GM19193 (cell line): ENCODE measurements around the gene DENND11.

Source experiments
- POLR2A ChIP-seq: IDR thresholded peaks from 4 replicates; pipeline ENCODE4 v1.6.1; 2011; ENCODE audit not compliant: insufficient read depth, insufficient read length; ENCODE audit errors: extremely low read depth

Gene DENND11

DNA sequence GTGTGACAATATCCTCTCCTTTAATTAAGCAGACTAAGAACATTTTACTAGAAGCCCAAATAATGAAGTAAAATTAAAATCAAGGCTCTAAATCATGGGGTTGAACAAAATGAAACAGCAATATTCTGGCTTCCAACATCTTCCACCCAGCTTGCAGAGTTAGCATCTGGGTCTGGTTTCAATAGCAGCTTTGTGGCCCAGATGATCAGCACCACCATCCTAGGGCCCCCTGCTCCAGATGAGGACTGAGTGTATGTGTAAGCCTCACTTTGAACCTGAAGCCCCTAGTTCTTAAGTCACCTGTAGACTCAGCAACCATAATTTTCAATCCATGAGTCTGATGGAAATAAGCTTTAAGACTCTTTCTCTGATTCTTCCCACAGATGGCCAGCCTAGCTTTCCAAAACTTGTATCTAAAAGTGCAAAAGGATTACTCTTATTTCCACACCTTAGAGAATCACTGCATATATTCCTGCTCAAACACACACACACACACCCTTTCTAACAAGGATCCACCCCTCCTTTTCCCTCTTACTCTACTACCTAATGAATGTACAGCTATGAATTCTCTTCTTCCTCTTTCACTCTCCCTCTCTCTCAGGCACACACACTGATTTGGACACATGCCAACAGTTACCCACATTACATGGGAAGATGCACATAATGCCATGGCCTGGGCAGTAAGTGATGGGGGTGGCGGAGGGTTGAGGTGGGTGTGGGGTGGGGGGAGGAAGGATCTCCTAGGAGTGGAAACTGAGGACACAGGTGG is 3.5 kb downstream of the DENND11 start:
- no peak for TF ChIP-seq POLR2A

DNA sequence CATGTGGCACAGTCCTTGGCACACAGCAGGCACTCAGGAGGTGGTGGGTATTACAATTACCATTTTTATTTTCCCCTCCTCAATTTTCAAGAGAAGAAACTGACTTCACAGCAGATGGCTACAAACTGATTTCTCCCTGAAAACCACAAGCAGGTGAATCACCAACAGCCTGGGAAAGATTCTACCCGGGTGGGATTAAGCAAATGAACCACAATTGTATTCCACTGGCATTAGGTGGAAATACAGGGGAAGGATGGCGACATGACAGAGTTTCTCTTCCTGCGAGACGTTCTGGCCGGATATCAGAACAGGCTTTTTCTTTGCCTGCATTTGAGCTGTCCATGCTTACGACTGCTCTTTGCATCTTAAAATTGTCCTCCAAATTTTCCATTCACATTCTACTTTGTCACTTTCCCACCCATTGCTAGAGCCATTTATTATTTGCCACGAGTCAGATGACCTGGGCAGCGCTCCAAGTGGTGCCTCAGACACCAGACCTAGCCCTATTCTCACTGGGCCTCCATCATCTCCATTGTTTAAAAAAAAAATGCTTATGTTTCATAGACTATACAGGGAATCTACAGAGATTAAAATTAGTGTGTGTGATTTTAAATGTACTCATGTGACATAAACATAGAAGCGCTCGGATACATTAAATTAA is 4.6 kb downstream of the DENND11 start:
- TF ChIP-seq POLR2A, result no peak

- no peak for TF ChIP-seq POLR2A
These were observed 5.6 kb downstream of the DENND11 start for GRCh38 chr7:141696348-141696747.

- no peak for TF ChIP-seq POLR2A
These were observed 6.1 kb downstream of the DENND11 start for GRCh38 chr7:141695803-141696289.

DNA sequence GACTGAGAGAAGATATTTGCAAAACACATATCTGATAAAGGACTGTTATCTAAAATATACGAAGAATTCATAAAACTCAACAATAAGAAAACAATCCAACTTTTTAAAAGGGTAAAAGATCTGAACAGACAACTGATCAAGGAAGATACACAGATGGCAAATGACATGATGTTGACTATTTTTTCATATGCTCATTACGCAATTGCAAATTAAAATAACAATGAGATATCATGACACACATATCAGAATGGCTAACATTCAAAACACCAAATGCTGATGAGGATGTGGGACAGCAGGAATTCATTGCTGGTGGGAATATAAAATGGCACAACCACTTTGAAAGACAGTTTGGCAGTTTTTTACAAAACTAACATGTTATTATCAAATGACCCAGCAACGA is 8.9 kb downstream of the DENND11 start:
- no peak for TF ChIP-seq POLR2A

DNA sequence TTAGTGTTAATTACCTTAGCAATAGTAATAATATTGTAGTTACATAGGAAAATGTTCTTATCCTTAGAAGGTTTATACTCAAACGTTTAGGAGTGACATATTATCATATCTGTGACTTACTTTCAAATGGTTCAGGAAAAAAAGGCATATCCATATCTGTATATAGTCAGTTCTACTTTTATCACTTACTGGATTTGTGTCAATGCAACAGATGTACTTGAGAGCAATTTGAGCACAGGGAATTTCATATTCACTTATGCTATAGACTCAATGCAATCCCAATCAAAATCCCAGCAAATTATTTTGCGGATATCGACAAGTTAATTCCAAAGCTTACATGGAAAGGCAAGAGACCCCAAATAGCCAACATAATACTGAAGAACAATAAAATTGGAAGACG is 10.0 kb downstream of the DENND11 start:
- no peak for TF ChIP-seq POLR2A

DNA sequence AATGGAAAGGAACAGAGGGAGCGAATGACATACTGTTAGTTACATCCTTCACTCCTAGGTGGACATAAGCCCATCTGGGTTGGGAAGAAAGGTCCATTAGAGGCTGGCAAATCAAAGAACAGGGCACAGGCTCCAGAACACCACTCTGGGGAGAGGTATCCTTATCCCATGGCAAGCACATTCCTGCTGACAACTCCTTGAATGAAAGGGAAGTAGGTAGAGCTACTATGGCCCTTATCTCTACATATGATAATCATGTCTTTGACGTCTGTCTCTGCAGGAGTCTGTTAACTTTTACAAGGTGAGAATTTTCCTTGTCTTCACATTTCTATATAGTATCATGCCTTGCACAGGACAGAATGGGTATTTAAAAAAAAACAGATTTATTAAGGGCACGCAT is 10.4 kb downstream of the DENND11 start:
- no peak for TF ChIP-seq POLR2A

- TF ChIP-seq POLR2A, result no peak
These were observed 13.9 kb downstream of the DENND11 start for GRCh38 chr7:141688043-141688442.

DNA sequence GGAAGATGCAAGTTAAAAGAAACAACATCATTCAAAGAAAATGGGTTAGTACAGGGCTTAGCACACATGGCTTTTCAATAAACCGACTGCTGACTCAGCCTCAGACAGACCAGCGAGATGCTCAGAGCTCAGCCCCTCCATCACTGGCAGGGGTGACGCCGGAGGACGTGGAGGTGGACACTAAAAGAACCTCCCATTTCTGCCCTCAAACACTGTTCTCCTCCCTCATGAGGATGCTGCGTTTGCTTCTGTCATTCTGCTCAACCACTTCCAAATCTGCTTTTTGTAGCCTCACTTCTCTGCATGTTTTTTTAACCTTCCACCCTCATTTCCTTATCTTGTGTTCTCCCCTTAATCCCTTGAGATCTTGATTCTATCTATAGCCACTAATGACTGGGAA is 15.3 kb downstream of the DENND11 start:
- no peak for TF ChIP-seq POLR2A

GRCh38 chr7:141686074-141686473 is 15.9 kb downstream of the DENND11 start:
- no peak for TF ChIP-seq POLR2A

DNA sequence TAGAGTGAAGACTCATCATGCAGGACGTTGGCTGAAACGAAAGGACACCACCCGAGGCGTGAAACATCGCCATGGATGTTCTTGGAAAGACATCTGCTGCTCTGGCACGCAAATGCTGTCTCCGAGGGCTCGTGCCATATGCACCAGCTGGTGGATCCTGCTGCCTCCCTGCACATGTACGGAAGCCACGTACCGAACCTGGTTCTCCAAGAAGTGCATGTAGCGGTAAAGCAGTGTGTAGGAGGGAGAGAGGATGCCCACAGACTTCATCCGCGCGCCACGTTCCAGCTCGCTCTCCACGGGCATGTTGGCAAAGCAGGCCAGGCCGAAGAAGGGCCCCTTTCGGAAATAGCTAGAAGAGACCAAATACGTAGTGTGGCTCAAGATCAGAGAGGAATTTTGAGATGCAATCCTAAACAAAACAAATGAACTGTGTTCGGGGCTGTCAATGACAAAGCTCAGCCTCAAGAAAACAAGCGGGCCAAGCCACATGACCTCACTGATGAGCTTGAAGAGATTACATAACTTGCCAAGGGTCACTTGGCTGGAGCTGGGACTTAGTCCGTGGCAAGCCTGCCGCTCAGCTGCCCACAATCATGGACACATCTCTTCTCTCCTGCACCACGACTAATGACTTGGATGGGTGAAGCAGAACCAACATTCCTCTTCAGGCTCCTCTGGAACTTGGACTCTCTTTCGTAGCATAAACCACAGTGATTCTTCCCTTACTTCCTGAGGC is 16.5 kb downstream of the DENND11 start:
- TF ChIP-seq POLR2A, result no peak

DNA sequence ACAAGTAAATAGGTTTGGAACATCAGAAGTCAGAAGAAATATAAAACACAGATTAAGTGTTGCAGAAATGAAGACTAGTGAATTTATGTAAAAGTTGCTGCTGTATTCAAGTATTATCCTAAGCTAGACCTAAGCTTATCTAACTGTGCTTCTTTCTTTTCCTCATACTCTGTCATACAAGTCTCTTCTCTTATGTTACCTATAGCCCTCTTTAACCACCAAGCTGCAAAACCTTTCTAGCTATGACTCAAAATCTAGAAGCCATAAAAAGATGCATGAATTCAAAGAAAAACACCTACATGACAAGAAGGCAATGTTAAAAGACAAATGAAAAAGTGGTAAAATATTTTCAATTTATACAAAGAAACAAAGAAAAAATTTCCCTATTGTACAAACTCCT is 23.0 kb downstream of the DENND11 start:
- TF ChIP-seq POLR2A, result no peak

GRCh38 chr7:141676618-141677017 is 25.3 kb downstream of the DENND11 start:
- no peak for TF ChIP-seq POLR2A

DNA sequence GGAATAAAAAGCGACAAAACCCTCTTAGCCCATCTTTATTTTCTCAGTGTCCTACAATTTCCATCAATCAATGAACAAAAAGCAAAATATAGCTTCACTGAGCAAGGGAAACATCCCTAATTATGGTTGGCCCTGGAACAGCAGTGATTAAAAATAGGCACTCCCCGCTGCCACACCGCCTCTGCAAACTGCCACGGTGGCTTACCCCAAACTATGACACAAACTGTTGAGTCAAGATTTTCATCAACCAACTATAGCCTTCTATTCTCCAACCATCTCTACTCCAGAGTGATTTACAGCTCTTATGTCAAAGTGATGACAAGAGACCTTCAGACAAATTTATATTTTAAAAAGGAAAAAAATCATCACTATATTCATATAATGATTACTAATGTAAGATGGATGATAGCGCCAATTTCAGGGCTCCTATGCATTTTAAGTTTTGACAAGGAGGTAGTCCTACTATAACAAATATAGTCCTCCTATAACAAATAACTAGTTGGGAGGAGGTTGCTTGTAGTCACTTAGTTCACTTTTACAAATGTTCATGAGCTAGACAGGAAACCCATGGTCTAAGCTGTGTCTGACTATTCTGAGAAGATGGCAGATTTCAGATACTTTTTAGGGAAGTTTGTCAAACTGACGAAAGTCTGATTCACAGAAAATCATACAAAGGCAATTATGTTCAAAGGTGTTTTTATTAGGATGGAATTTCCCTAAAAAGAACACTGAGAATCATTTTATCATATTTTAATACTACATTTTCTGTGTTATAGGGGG is 26.3 kb downstream of the DENND11 start:
- no peak for TF ChIP-seq POLR2A

- TF ChIP-seq POLR2A, result no peak
These were observed 27.3 kb downstream of the DENND11 start for GRCh38 chr7:141674702-141675101.
